GM23338 (cell line): ENCODE results near the gene ZNF276. TPM values are rescaled to one million over a fixed set of nuclear protein-coding genes. Genes with fewer than 3 reads are reported as not detected.
"Not testable (repeated sequence)": the region's sequence is repeated elsewhere in the genome, so short reads cannot be mapped to it uniquely, and the experiment has no call there.

Experiments used
- ATAC-seq: fragments of 200-7000 bp; cut with Tn5 transposase; 3 replicates; pipeline ENCODE4 v1.9.1; 2020
- DNase-seq: peaks from one replicate; pipeline ENCODE4 v3.0.0-alpha.2; 2015; ENCODE audit warnings: low spot score
- H2AFZ ChIP-seq: fragments of 200-600 bp; sonication (generic); 2 replicates; pipeline ENCODE4 v1.8.0; 2016; ENCODE audit warnings: antibody characterized with exemption, mild to moderate bottlenecking, moderate library complexity
- H3F3A ChIP-seq: fragments of 200-600 bp; sonication (generic); replicated peaks from 2 replicates; pipeline ENCODE4 v1.8.0; 2017; ENCODE audit warnings: antibody characterized with exemption, mixed run types, low read depth
- H3K27ac ChIP-seq: fragments of 200-600 bp; sonication (generic); 2 replicates; pipeline ENCODE4 v1.6.1; 2016; ENCODE audit warnings: low read depth
- H3K27me3 ChIP-seq: fragments of 200-600 bp; sonication (generic); 2 replicates; pipeline ENCODE4 v1.8.0; 2016; ENCODE audit warnings: mild to moderate bottlenecking, mixed run types, moderate library complexity; ENCODE audit not compliant: insufficient read depth
- H3K36me3 ChIP-seq: fragments of 200-600 bp; sonication (generic); 2 replicates; pipeline ENCODE4 v1.8.0; 2016; ENCODE audit warnings: mild to moderate bottlenecking; ENCODE audit not compliant: insufficient read depth
- H3K4me1 ChIP-seq: fragments of 200-600 bp; sonication (generic); 2 replicates; pipeline ENCODE4 v1.8.0; 2016; ENCODE audit warnings: mild to moderate bottlenecking, moderate library complexity; ENCODE audit not compliant: insufficient read depth
- H3K4me2 ChIP-seq: fragments of 200-600 bp; sonication (generic); 2 replicates; pipeline ENCODE4 v1.7.1; 2017; ENCODE audit warnings: mixed run types
- H3K4me3 ChIP-seq: fragments of 200-600 bp; sonication (generic); 2 replicates; pipeline ENCODE4 v1.6.1; 2016; ENCODE audit warnings: mixed run types
- H3K79me2 ChIP-seq: fragments of 200-600 bp; sonication (generic); replicated peaks from 2 replicates; pipeline ENCODE4 v1.8.0; 2017; ENCODE audit warnings: mild to moderate bottlenecking; ENCODE audit not compliant: insufficient read depth
- H3K9me2 ChIP-seq: fragments of 200-600 bp; sonication (generic); 2 replicates; pipeline ENCODE4 v1.8.0; 2017; ENCODE audit not compliant: insufficient read depth
- H4K20me1 ChIP-seq: fragments of 200-600 bp; sonication (generic); replicated peaks from 2 replicates; pipeline ENCODE4 v1.8.0; 2017; ENCODE audit warnings: mild to moderate bottlenecking; ENCODE audit not compliant: insufficient read depth
- H3K27ac Mint-ChIP-seq: 2 replicates; pipeline ENCODE4 v1.8.0; 2020; ENCODE audit warnings: inconsistent platforms, mild to moderate bottlenecking, moderate library complexity, mixed read lengths
- H3K27me3 Mint-ChIP-seq: 3 replicates; pipeline ENCODE4 v1.8.0; 2022; ENCODE audit warnings: low read depth, mild to moderate bottlenecking, moderate library complexity, mixed read lengths, inconsistent platforms; ENCODE audit not compliant: insufficient read depth, poor library complexity
- H3K36me3 Mint-ChIP-seq: 3 replicates; pipeline ENCODE4 v1.8.0; 2021; ENCODE audit warnings: low read depth, mild to moderate bottlenecking, inconsistent platforms, moderate library complexity, mixed read lengths
- H3K4me1 Mint-ChIP-seq: 3 replicates; pipeline ENCODE4 v1.8.0; 2020; ENCODE audit warnings: mild to moderate bottlenecking, inconsistent platforms, mixed read lengths
- H3K4me3 Mint-ChIP-seq: 3 replicates; pipeline ENCODE4 v1.8.0; 2021; ENCODE audit warnings: moderate library complexity, mild to moderate bottlenecking, inconsistent platforms, mixed read lengths
- H3K9me3 Mint-ChIP-seq: 3 replicates; pipeline ENCODE4 v1.8.0; 2020; ENCODE audit warnings: moderate library complexity, mild to moderate bottlenecking, inconsistent platforms, mixed read lengths
- EZH2phosphoT487 ChIP-seq: fragments of 200-600 bp; sonication (generic); IDR thresholded peaks from one replicate; pipeline ENCODE4 v1.8.1; 2018; ENCODE audit warnings: antibody characterized with exemption; ENCODE audit not compliant: unreplicated experiment
- STAT1 ChIP-seq: IDR thresholded peaks from one replicate; pipeline ENCODE4 v1.6.1; 2016; ENCODE audit warnings: antibody characterized with exemption; ENCODE audit not compliant: unreplicated experiment
- ZNF462 ChIP-seq: fragments of 250-450 bp; sonication (Bioruptor Pico); IDR thresholded peaks from 2 replicates; pipeline ENCODE4 v1.5.0; 2020; ENCODE audit warnings: mild to moderate bottlenecking, moderate library complexity
- polyA plus RNA-seq: library from polyadenylated mRNA; unstranded; fragments of >200 nt; fragmentation: Nextera tagmentation; extraction: Ambion mirVana; gene quantifications from 2 replicates; pipeline ENCODE4 v1.2.1, GENCODE V29; 2016
- total RNA-seq: library from RNA; depleted of rRNA; stranded (reverse); fragments of >200 nt; shearing (Covaris generic); gene quantifications from 2 replicates; pipeline ENCODE4 v1.2.3, GENCODE V29; 2014

Gene ZNF276
- total and polyA plus RNA-seq, 2 experiments from 2014 or later = 3.4 to 15.6 TPM

- no peak for TF ChIP-seq ZNF462 (CRISPR knock-in tag)
- no peak for TF ChIP-seq STAT1
- no peak for TF ChIP-seq EZH2phosphoT487
Measured at GRCh38 chr16:89720813-89721545, at the start of gene ZNF276, which contains the start of gene VPS9D1 (continued).

- not testable (repeated sequence) for H3F3A ChIP-seq, H3K27ac Mint-ChIP-seq, H3K4me3 Mint-ChIP-seq, ATAC-seq, H3K36me3 ChIP-seq, H3K4me1 Mint-ChIP-seq, H3K27me3 Mint-ChIP-seq, H4K20me1 ChIP-seq, H3K27me3 ChIP-seq, H3K4me1 ChIP-seq, H3K4me2 ChIP-seq, H3K9me2 ChIP-seq, H3K4me3 ChIP-seq, H3K27ac ChIP-seq, H2AFZ ChIP-seq, DNase-seq, H3K79me2 ChIP-seq
- Mint-ChIP-seq H3K36me3 (peaks cover 44% of the 10 kb centered on the region), H3K9me3 (peaks cover 37% of the 10 kb centered on the region)
Measured at GRCh38 chr16:89671565-89671964, 49.8 kb upstream of the ZNF276 start.
